ENCODE measurements around the gene HOXA13. TPM values are rescaled to one million over a fixed set of nuclear protein-coding genes. Genes with fewer than 3 reads are reported as not detected.
A peak's percentile ranks its signal among the peaks of the same experiment; 100 is the strongest.

The HOXA13 gene
- total RNA-seq, 4 donors from 2014 or later: 0.12 TPM; not detected in 3

DNA sequence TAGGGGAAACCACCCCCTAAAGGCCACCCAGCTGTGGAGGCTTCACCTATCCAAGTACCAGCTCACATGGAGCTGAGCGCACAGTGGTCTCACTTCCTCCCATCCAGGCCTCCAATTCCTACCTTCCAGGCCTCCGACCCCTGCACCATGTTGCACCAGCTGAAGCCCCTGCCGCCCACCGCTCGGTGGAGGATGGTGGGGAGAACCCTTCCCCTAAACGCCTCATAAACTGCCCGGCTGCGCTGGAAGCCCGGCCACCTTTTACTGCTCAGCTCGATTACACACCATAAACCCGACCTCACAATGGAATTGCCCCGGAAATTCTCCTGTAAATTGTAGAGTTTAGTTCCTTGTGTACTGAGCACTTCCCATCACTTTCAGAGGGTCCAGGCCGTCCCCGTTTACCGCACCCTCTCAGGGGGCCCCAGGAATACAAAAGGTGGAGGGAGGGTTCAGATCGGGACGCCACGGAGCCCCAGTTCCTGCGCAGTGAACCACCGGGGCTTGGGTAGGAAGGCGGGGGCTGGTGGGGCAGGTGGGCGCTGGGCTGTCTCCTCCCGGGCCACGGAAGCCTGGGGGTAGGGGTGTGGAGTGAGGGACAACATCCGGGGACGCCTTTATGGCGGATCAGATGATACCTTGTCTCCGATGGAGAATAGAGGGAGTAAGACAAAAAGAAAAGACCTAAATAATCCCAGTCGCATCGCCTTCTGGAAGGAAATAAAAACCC lies 42.0 kb downstream of the HOXA13 start:
- TF ChIP-seq POLR2AphosphoS5 (IDR thresholded peaks at IDR 0.05): no peak
- no peak for TF ChIP-seq EP300 (IDR thresholded peaks at IDR 0.05)
- TF ChIP-seq, protein P1, sequence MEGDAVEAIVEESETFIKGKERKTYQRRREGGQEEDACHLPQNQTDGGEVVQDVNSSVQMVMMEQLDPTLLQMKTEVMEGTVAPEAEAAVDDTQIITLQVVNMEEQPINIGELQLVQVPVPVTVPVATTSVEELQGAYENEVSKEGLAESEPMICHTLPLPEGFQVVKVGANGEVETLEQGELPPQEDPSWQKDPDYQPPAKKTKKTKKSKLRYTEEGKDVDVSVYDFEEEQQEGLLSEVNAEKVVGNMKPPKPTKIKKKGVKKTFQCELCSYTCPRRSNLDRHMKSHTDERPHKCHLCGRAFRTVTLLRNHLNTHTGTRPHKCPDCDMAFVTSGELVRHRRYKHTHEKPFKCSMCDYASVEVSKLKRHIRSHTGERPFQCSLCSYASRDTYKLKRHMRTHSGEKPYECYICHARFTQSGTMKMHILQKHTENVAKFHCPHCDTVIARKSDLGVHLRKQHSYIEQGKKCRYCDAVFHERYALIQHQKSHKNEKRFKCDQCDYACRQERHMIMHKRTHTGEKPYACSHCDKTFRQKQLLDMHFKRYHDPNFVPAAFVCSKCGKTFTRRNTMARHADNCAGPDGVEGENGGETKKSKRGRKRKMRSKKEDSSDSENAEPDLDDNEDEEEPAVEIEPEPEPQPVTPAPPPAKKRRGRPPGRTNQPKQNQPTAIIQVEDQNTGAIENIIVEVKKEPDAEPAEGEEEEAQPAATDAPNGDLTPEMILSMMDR (IDR thresholded peaks at IDR 0.05): no peak
- TF ChIP-seq POLR2A (IDR thresholded peaks at IDR 0.05): no peak
- no peak for ATAC-seq
- Histone ChIP-seq H3K36me3 (no peaks in the 10 kb centered on the region), H3K9me3 (no peaks in the 10 kb centered on the region), H3K27me3 (peaks cover 100% of the 10 kb centered on the region), H3K4me3 (no peak overlapping the region), H3K4me1 (peaks cover 0 to 48% (median 21%) of the 10 kb centered on the region in 3 donors), H3K27ac (no peak overlapping the region)
- 10 to 35% methylated on average over 2 to 23 of the region's 30 CpGs for WGBS, 2 donors (ENCODE audit: low coverage in 1 of 2)

DNA sequence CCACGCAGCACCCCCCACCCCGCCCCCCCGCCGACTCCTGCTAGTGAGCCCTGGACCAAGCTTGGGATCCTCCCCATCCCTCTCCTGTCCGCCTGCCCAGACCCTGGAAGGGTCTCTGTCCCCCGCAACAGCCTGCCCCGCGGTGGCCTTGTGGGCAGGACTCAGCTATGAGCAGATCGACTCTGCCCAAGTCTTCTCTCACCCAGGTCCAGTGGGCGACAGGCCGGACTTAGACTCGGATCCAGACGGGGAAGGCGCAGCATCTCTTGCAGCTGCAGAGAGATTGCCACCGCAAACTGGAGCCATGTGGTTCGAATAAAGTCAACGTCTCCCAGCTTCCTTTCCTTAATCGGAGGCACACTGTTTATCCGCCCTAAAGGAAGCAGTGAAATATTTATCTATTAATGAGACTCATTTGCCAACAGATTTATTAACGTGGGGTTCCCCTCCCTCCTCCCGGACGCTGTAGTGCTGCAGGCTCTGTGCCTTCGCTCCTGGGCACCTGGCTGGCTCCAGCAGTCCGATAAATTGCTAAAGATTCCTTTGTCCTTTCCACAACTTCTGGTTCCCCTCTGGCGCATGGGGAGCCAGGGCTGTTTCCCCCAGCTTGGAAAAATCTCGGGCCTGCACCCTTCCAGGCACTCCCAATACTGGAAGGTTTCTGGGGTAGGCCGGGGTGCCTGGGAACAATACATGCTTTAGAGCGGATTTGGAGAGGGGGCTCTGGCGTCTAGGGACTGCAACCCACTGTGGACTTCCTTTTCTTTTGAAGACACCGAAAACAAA lies 42.8 kb downstream of the HOXA13 start:
- 39 to 44% methylated on average over 12 to 13 of the region's 30 CpGs for WGBS, 2 donors (ENCODE audit: low coverage in 1 of 2)

DNA sequence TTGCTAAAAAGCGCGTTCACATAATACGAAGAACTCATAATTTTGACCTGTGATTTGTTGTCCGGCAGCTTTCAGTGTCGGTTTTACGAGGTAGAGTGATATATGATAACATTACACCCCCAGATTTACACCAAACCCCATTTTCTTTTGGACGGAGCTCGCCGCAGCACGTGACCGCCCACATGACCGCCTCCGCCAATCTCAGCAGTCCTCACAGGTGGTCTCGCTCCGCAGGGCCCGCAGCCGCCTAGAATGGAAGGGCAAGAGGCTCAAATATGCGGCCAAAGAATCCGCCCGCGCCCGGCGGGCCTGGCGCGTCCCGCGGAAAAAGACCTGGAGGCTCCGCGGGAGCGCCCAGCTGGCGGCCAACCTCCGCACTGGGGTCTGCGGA lies 43.4 kb downstream of the HOXA13 start, which contains the start of gene HOXA7:
TSS of gene HOXA7 (minus strand) at position 168 of the 391 bp plus-strand sequence. CDS start at position 38, 130 bp downstream.
- WGBS, 2 donors (ENCODE audit: low coverage in 1 of 2): 0 to 6% methylated on average over 3 to 5 of the region's 33 CpGs

More for the DNA sequence above, 42.8 kb downstream of the HOXA13 start:
- H3K4me3 ChIP-seq: peak overlapping the region in 1 of 2 donors; percentile 54
- no peak for TF ChIP-seq POLR2AphosphoS5 (IDR thresholded peaks at IDR 0.05)
- TF ChIP-seq, protein P1 (IDR thresholded peaks at IDR 0.05): no peak
- TF ChIP-seq EP300 (IDR thresholded peaks at IDR 0.05): no peak
- no peak for TF ChIP-seq POLR2A (IDR thresholded peaks at IDR 0.05)
- H3K27me3 ChIP-seq: peaks cover 100% of the 10 kb centered on the region
- peak overlapping the region in 1 of 4 donors; percentile 66 for H3K27ac ChIP-seq
- no peaks in the 10 kb centered on the region for H3K36me3 ChIP-seq
- H3K4me1 ChIP-seq: peaks cover 0 to 56% (median 21%) of the 10 kb centered on the region in 3 donors
- no peaks in the 10 kb centered on the region for H3K9me3 ChIP-seq
- ATAC-seq: no peak

DNA sequence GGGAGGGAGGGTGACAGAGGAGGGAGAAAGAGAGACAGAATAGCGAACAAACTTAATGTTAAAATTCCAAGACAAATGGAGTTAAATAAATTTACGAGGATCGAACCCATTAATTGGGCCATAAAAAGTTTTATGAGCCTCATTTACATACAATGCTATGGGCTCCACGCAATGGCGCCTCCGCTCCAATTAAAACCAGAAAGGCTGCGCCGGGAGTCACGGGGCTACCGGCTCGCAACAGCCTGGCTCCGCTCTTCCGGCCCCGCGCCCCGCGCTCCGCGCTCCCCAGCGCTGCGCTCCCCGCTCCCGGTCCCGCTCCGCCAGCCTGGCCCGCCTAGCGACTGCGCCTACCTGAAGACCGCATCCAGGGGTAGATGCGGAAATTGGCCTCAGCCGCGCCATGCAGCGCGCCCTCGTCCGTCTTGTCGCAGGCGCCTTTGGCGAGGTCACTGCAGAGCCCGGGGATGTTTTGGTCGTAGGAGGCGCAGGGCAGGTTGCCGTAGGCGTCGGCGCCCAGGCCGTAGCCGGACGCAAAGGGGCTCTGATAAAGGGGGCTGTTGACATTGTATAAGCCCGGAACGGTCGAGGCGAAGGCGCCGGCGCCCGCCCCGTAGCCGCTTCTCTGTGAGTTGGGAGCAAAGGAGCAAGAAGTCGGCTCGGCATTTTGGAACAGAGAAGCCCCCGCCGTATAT lies 43.9 kb downstream of the HOXA13 start:
- 6 to 9% methylated on average over 11 to 13 of the region's 63 CpGs for WGBS, 2 donors (ENCODE audit: low coverage in 1 of 2)
- H3K4me3 ChIP-seq: peak overlapping the region in 1 of 2 donors; percentile 54
- H3K9me3 ChIP-seq: no peaks in the 10 kb centered on the region
- TF ChIP-seq POLR2AphosphoS5 (IDR thresholded peaks at IDR 0.05) (no peak), EP300 (IDR thresholded peaks at IDR 0.05) (no peak), POLR2A (IDR thresholded peaks at IDR 0.05) (no peak)
- TF ChIP-seq, protein P1 (IDR thresholded peaks at IDR 0.05): no peak
- H3K4me1 ChIP-seq: peaks cover 0 to 61% (median 21%) of the 10 kb centered on the region in 3 donors
- peak; percentile 26 for ATAC-seq
- peak overlapping the region in 2 of 4 donors; percentile 5 to 66 for H3K27ac ChIP-seq
- H3K27me3 ChIP-seq: peaks cover 100% of the 10 kb centered on the region
- no peaks in the 10 kb centered on the region for H3K36me3 ChIP-seq

More for the DNA sequence above, 43.4 kb downstream of the HOXA13 start, which contains the start of gene HOXA7:
- H3K4me1 ChIP-seq: peaks cover 0 to 61% (median 21%) of the 10 kb centered on the region in 3 donors
- H3K4me3 ChIP-seq: peak within 1 kb of the TSS in 1 of 2 donors; percentile 54
- ATAC-seq: peak; percentile 29
- no peaks in the 10 kb centered on the region for H3K9me3 ChIP-seq
- TF ChIP-seq EP300 (IDR thresholded peaks at IDR 0.05) (no peak), POLR2A (IDR thresholded peaks at IDR 0.05) (no peak), POLR2AphosphoS5 (IDR thresholded peaks at IDR 0.05) (peak; percentile 21)
- TF ChIP-seq, protein P1 (IDR thresholded peaks at IDR 0.05): no peak
- H3K27me3 ChIP-seq: peaks cover 100% of the 10 kb centered on the region
- peak within 1 kb of the TSS in 2 of 4 donors; percentile 5 to 66 for H3K27ac ChIP-seq
- no peaks in the 10 kb centered on the region for H3K36me3 ChIP-seq
